DOHH2 (cell line): ENCODE measurements around the gene FNDC5.

Experiments used
- H3F3A ChIP-seq: fragments of 200-600 bp; sonication (generic), shearing (Covaris generic); 2 replicates; pipeline ENCODE4 v1.6.0; 2016; ENCODE audit warnings: antibody characterized with exemption, mild to moderate bottlenecking; ENCODE audit not compliant: control insufficient read depth, insufficient read depth
- H3K27ac ChIP-seq: fragments of 200-600 bp; sonication (generic); 2 replicates; pipeline ENCODE4 v1.5.1; 2014; ENCODE audit warnings: low read depth, mild to moderate bottlenecking, low read length, moderate library complexity
- H3K27me3 ChIP-seq: fragments of 200-600 bp; sonication (generic); 2 replicates; pipeline ENCODE4 v1.6.1; 2014; ENCODE audit warnings: mild to moderate bottlenecking, low read length, mixed read lengths; ENCODE audit not compliant: control insufficient read depth
- H3K36me3 ChIP-seq: fragments of 200-600 bp; sonication (generic); 2 replicates; pipeline ENCODE4 v1.6.1; 2014; ENCODE audit warnings: mild to moderate bottlenecking, low read length, moderate library complexity, mixed read lengths; ENCODE audit not compliant: control insufficient read depth
- H3K4me1 ChIP-seq: fragments of 200-600 bp; sonication (generic); 2 replicates; pipeline ENCODE4 v1.6.1; 2014; ENCODE audit warnings: mild to moderate bottlenecking, low read length, mixed read lengths; ENCODE audit not compliant: control insufficient read depth
- H3K4me2 ChIP-seq: fragments of 200-600 bp; sonication (generic); 2 replicates; pipeline ENCODE4 v1.6.0; 2014; ENCODE audit warnings: mild to moderate bottlenecking, low read length, moderate library complexity
- H3K4me3 ChIP-seq: fragments of 200-600 bp; sonication (generic); 2 replicates; pipeline ENCODE4 v1.5.1; 2014; ENCODE audit warnings: mild to moderate bottlenecking, low read length, mixed read lengths
- H3K79me2 ChIP-seq: fragments of 200-600 bp; sonication (generic); 2 replicates; pipeline ENCODE4 v1.6.1; 2014; ENCODE audit warnings: mild to moderate bottlenecking, low read length, mixed read lengths; ENCODE audit not compliant: control insufficient read depth
- H3K9me2 ChIP-seq: fragments of 200-600 bp; sonication (generic); replicated peaks from 2 replicates; pipeline ENCODE4 v1.6.1; 2014; ENCODE audit warnings: mild to moderate bottlenecking, low read length, mixed read lengths; ENCODE audit not compliant: control insufficient read depth
- H3K9me3 ChIP-seq: fragments of 200-600 bp; sonication (generic); 2 replicates; pipeline ENCODE4 v1.6.1; 2014; ENCODE audit warnings: antibody characterized with exemption, low read length, mixed read lengths; ENCODE audit not compliant: control insufficient read depth, insufficient read depth
- H4K20me1 ChIP-seq: fragments of 200-600 bp; sonication (generic); 2 replicates; pipeline ENCODE4 v1.6.0; 2014; ENCODE audit warnings: low read depth, mild to moderate bottlenecking, antibody characterized with exemption, low read length, moderate library complexity; ENCODE audit not compliant: control insufficient read depth, insufficient read depth
- CTCF ChIP-seq: fragments of 200-600 bp; sonication (generic); IDR thresholded peaks from one replicate; pipeline ENCODE4 v1.5.1; 2014; ENCODE audit warnings: antibody characterized with exemption, mild to moderate bottlenecking, low read depth, low read length; ENCODE audit not compliant: poor library complexity, severe bottlenecking
- EZH2phosphoT487 ChIP-seq: fragments of 200-600 bp; sonication (generic); IDR thresholded peaks from 2 replicates; pipeline ENCODE4 v1.6.1; 2017; ENCODE audit warnings: borderline replicate concordance, mild to moderate bottlenecking, antibody characterized with exemption, low read length, moderate library complexity, mixed read lengths

The FNDC5 gene

DNA sequence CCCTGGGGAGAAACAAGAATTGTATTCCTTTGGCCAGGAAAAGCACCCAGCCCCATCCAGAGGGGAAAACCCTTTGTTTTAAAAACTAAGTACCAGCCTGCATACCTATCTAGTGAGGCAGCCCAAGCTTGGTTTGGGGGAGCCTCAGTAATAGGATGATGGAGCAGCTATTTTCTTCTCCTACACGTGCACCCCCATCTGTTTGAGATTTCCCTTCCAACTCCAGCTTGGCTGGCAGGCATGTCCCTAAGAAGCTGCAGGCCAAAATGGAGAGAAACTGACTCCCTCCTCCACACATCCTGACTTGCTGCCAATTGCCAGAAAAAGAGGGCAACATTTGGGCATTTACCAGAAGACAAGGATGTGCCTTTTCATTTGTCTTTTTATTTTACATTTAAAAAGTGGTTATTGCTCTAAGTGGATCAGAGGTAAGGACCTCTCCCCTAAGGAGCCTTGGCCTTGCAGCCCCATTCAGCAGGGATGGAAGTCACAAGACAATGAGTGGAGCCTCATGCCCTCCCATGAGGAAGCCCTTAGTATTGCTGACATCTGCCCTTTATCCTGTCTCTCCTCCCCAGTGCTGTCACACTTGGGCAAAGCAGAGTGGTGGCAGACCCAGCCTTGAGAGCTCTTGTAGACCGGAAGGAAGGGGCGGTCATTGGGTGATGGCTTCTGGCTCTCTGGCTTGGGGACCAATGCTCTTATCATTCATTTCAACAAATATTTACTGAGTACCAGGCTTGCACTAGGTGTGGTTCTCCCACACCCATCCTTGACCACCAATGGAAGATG is 8.6 kb downstream of the FNDC5 start:
- no peak overlapping the region for H3K4me2 ChIP-seq
- no peaks in the 10 kb centered on the region for H3K9me3 ChIP-seq
- no peak overlapping the region for H3K4me3 ChIP-seq
- H3K79me2 ChIP-seq: no peaks in the 10 kb centered on the region
- no peak overlapping the region for H3K27ac ChIP-seq
- H4K20me1 ChIP-seq: no peaks in the 10 kb centered on the region
- H3K4me1 ChIP-seq: no peaks in the 10 kb centered on the region
- H3K9me2 ChIP-seq: no peaks in the 10 kb centered on the region
- peaks cover 31% of the 10 kb centered on the region for H3K36me3 ChIP-seq
- no peaks in the 10 kb centered on the region; the same call in 1 of the 2 replicates for H3F3A ChIP-seq
- H3K27me3 ChIP-seq: no peaks in the 10 kb centered on the region
- TF ChIP-seq CTCF: no peak
- no peak for TF ChIP-seq EZH2phosphoT487

- Histone ChIP-seq H3F3A (no peaks in the 10 kb centered on the region; the same call in 1 of the 2 replicates), H4K20me1 (no peaks in the 10 kb centered on the region), H3K27ac (no peak overlapping the region), H3K4me2 (no peak overlapping the region), H3K79me2 (no peaks in the 10 kb centered on the region), H3K9me2 (no peaks in the 10 kb centered on the region), H3K27me3 (no peaks in the 10 kb centered on the region), H3K9me3 (no peaks in the 10 kb centered on the region), H3K4me3 (no peak overlapping the region), H3K36me3 (peaks cover 45% of the 10 kb centered on the region), H3K4me1 (no peaks in the 10 kb centered on the region)
- TF ChIP-seq EZH2phosphoT487 (no peak), CTCF (no peak)
These were observed 10.1 kb downstream of the FNDC5 start for GRCh38 chr1:32860566-32860965.

- Histone ChIP-seq H3K36me3 (peaks cover 50% of the 10 kb centered on the region), H3K9me2 (no peaks in the 10 kb centered on the region), H3K4me2 (no peak overlapping the region), H3K27ac (no peak overlapping the region), H3K9me3 (no peaks in the 10 kb centered on the region), H4K20me1 (no peaks in the 10 kb centered on the region), H3K4me3 (no peak overlapping the region), H3F3A (no peaks in the 10 kb centered on the region), H3K79me2 (no peaks in the 10 kb centered on the region), H3K4me1 (no peaks in the 10 kb centered on the region), H3K27me3 (no peaks in the 10 kb centered on the region)
- TF ChIP-seq CTCF: no peak
- no peak for TF ChIP-seq EZH2phosphoT487
These were observed 10.8 kb downstream of the FNDC5 start for GRCh38 chr1:32859915-32860314.
